SKM-1 (cell line): ENCODE measurements around the gene ARHGEF38.

ENCODE experiments used
- DNase-seq: peaks from one replicate; lab custom pipeline; 2025; ENCODE audit not compliant: unreplicated experiment; lab: John Stamatoyannopoulos, UW

The ARHGEF38 gene

GRCh38 chr4:105556206-105556605 is 3.8 kb downstream of the ARHGEF38 start:
- DNase-seq: no peak

- DNase-seq: no peak
Measured at GRCh38 chr4:105558277-105558676, 5.9 kb downstream of the ARHGEF38 start.

DNA sequence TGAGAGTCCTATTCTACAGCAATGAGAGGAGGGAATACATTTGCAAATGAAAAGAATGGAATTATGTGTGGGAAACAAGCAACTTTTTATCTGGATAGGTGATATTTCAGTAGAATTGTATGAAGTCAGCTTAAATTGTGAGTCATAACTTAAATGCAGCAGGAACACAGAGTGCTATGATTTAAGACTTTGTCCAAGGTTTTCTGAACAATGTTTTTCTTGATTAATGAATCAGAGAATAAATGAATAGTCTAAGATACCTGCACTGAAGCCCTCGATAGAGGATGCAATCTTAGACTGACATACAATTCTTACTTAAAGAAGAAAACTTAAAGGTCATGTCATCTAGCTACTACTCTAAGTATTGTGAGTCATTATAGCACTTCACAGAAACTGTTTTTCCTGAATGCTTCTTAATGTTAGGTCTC is 8.0 kb downstream of the ARHGEF38 start:
- DNase-seq: no peak

DNA sequence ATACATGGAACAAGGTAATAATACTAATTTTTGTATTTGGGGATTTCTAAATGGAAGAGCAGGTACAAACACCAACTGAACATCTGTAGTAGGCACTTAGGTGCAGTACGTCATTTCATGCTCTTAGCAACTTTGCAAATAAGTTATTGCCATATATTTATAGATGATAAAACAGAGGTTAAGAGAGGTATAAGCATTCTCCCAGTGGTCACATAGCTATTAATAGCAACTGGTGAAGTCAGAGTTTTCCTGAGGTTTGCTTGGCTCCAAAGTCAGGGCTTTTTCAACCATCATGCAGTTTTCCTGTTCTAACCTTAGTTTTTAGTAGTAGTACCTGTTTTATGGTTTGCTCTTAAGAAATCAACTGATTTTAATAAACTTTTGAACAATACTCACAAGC is 10.9 kb downstream of the ARHGEF38 start:
- no peak for DNase-seq

- no peak for DNase-seq
Measured at GRCh38 chr4:105568584-105568983, 16.2 kb downstream of the ARHGEF38 start.

- DNase-seq: no peak
Measured at GRCh38 chr4:105569057-105569865, 16.8 kb downstream of the ARHGEF38 start.

GRCh38 chr4:105569866-105570236 is 17.4 kb downstream of the ARHGEF38 start:
- DNase-seq: no peak

DNA sequence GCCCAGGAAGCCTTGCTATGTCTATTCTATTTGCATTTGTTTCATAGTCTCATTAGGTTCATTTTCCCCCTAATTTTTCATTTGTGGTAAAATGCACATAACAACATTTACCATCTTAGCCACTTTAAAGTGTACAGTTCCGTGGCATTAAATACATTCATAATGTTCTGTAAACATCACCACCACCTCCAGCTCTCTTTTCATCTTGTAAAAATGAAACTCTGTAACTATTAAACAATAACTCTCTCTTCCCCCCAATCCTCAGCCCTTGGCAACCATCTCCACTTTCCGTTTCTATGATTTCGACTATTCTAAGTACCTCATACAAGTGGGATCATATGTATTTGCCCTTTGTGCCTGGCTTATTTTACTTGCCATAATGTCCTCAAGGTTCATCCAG is 19.9 kb downstream of the ARHGEF38 start:
- no peak for DNase-seq

GRCh38 chr4:105586638-105587328 is 34.4 kb downstream of the ARHGEF38 start:
- DNase-seq: no peak

DNA sequence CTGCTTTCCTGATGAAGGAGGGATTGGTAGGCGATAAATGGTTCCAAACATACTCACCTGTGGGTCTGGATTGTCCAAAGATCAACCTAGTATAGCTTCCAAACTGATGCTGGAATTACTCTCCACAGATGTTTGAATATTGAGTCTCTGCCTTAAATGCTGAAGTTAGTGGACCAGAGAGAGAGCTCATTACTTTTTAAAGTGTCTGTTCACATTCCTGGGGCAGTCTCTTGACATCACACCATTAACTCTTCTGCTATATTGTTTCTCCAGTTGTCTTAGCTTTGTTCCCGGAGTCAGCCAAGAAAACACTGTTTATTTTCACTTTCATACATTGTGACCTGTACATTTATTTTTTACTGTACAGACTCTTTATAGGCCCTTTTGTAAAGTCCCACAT is 35.4 kb downstream of the ARHGEF38 start:
- DNase-seq: no peak

DNA sequence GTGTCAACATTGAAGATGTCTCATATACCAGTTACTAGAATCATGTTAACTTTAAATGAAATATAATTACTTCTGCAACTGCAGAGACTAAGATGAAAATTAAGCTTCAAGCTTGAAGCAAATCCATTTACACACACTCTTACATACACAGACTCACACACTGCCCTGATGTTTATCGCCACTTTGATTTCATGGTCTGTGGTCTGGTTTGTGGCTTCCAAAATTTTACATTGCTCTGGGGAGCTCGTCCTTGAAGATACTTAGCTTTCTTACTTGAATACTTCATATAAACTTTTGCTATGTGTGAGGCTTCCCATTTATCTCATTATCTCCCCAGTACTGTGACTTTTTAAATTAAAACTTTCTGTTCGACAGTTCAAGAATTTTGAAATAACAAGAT is 35.8 kb downstream of the ARHGEF38 start:
- DNase-seq: no peak

- no peak for DNase-seq
Measured at GRCh38 chr4:105591573-105591972, 39.2 kb downstream of the ARHGEF38 start.

GRCh38 chr4:105594099-105595010 is 41.9 kb downstream of the ARHGEF38 start:
- DNase-seq: no peak

GRCh38 chr4:105596684-105597083 is 44.3 kb downstream of the ARHGEF38 start:
- DNase-seq: no peak

GRCh38 chr4:105598052-105598451 is 45.6 kb downstream of the ARHGEF38 start:
- no peak for DNase-seq

GRCh38 chr4:105598787-105599186 is 46.4 kb downstream of the ARHGEF38 start:
- no peak for DNase-seq

GRCh38 chr4:105599482-105599881 is 47.1 kb downstream of the ARHGEF38 start:
- no peak for DNase-seq

DNA sequence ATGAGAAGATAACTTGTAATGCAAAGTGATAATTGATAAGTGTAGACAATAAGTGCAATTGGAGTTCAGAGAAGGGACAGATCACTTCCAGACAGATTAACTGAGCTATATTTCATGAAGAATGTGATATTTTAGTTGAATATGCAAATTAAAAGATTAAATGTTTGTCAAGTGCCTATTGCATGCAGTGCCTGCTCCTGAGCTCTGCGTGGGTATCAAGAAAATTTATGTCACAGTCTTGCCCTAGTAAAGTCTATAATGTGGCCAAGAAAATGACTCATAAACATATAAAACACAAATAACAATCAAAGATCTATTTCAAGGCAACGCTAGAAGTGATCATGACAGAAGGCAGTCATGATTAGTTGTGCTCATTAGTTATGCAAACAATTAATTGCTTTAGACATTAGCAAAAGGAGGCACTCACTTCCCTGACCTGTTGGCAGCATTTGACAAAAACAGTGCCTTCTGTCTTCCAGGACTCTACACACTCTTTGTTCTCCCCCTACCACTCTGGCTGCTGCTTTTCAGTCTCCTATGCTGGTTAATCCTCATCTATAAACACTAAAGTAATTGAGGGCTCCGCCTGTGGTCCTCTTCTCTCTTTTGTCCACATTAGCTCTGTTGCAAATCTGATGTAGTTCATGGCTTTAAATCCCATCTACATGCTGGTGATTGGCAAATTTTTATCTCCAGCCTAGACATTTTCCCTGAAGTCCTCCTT is 47.7 kb downstream of the ARHGEF38 start:
- DNase-seq: no peak

DNA sequence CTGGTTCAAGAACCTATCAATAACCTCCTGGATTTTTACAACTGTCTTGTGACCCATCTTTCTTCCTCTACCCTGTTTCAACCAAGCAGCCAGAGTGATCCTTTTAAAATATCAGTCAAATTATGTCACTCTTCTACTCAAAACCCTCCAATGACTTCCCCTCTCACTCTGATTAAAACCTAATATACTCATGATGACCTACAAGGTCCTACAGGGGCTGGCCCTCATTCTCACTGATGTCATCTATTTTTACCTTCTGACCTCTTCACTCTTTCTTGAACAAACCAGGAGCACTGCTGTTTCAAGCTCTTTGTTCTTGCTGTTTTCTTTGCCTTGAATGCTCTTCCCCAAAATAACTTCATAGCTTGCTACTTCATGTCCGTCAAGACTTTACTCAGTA is 48.5 kb downstream of the ARHGEF38 start:
- no peak for DNase-seq

DNA sequence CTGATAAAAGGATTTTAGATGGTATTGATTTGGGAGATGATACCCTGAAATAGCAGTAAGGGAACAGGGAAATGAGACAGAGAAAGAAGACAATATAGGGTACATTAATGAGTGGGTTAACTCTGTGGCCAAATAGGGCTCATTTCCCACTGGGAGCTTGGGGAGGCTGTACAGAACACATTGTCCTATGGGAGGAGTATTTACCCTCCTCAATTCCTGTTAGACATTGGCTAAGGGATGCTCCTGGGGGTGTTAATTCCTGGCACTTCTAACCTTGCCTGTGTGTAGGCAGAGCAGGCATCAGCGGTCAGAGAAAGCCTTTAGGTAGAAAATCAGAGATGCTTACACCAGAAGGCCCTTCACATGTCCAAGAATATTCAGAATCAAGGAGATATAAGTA is 49.0 kb downstream of the ARHGEF38 start:
- no peak for DNase-seq

GRCh38 chr4:105603158-105603557 is 50.7 kb downstream of the ARHGEF38 start:
- DNase-seq: no peak
